ENCODE measurements around the gene MAGEB10.
"Not testable (repeated sequence)": the region's sequence is repeated elsewhere in the genome, so short reads cannot be mapped to it uniquely, and the experiment has no call there.

MAGEB10 gene, protein sequence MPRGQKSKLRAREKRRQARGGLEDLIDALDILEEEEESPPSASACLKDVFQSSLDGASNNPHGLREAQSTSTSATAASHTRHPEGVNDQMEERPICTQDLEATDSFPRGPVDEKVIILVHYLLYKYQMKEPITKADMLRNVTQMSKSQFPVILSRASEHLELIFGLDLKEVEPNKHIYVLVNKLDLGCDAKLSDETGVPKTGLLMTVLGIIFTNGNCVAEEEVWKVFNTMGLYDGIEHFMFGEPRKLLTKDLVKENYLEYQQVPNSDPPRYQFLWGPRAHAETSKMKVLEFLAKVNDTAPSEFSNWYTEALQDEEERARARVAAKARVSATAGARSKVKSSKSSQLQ

DNA sequence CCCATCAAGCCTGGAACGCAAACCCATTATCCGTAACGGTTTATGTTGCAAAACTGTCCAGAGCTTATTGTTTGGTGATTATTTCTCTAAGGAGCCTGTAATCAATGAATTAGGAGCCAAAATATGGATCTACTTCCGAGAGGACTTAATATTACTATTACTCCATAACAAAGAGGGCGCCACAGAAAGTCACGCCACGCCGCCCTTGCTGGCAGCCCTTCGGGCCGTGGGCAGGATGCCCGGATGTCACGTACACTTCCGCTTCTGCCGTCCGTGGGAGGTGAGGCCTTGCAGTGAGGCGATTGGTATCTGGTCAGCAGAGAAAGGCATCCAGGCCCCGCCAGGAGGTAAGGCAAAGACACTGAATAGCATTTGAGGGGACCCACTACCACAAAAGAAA lies at the start of gene MAGEB10:
TSS of gene MAGEB10 (plus strand) at position 301 of the 400 bp plus-strand sequence. CDS start 13,317 bp downstream, outside the sequence.
- no peak for DNase-seq (ENCODE audit: low read depth in 3 of 3, low spot score in 1 of 3)

DNA sequence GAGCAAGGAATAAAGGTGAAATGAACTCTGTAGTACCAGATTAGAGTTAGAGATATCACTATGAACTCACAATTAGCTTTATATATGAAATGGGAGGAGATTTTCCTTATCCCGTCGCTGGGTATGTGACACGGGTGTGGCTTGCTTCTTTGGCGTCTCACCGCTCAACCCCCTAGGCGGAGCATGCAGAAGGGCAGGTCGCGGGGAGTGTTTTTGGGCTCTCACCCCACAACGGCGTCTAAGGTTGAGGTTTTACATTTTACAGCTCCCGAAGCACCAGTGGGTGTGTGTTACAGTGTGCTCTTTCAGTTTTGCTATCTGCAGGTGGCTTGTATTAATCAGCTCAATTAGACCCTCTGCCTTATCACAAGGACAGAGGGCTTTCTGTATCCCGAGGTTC lies 42.1 kb upstream of the MAGEB10 start:
- no peak for DNase-seq (ENCODE audit: low read depth in 3 of 3, low spot score in 1 of 3)

DNA sequence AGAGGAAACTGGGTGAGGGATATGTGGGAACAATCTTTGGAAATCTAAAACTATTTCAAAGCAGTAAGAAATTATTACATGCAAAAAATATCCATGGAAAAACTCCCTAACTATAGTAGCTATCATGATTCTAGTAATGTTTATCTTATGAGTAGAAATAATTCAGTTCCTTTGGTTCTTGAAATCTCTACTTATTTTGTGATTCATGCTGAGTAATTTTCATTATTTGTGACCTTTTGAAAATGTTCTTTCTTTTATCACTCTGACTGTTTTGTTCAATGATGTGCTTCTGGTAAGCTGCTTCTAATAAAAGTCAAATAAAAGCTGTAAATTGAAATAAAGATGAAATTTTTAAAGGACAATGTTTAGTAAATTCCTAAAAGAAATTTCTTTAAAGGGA lies 40.4 kb upstream of the MAGEB10 start:
- DNase-seq (ENCODE audit: low read depth in 3 of 3, low spot score in 1 of 3) = no peak

DNA sequence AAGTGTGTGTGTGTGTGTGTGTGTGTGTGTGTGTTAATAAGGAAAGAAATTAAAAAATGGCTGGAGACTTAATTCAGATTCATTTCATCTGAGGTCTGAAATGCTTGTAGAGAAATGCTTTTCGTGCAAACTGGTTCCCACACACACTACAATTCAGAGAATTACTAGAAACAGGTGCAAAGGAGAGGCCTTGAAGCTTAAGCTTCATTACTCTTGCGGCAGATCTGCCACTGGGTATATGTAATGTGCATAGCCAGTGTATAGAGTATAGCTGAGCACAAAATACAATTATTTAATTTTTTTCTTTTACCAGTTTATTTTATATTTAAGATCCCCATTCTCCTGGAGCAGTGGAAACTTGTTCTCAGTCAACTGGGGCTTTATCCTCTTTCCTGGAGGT lies 31.8 kb upstream of the MAGEB10 start:
- no peak for DNase-seq (ENCODE audit: low read depth in 3 of 3, low spot score in 1 of 3)

DNA sequence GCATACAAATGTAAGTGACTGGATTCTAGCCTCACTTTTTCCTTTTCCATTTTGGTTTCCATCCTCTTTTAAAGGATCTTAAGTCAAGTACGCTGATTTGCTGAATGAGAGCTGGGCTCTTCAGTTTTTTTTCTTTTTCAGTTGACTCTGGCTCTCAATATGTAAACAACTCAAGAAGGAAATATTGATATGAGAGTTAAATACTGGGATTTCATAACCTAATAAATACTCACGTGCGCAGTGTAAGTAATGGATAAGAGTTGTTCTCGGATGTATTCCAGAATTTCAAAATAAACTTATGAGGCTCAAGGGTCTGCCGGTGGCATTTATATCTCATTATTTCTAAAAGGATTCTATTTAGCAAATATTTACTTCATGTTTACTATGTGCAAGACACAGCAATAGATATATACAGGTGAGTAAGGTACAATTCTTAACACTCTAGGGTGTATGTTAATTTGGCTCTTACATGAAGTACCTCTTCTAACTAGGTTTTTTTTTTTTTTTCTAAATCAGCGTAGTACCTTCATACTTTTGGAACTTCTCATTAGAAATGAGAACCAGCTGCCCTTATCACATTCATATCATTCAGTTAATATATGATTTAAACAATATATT lies 11.0 kb upstream of the MAGEB10 start:
- no peak for DNase-seq (ENCODE audit: low read depth in 3 of 3, low spot score in 1 of 3)

DNA sequence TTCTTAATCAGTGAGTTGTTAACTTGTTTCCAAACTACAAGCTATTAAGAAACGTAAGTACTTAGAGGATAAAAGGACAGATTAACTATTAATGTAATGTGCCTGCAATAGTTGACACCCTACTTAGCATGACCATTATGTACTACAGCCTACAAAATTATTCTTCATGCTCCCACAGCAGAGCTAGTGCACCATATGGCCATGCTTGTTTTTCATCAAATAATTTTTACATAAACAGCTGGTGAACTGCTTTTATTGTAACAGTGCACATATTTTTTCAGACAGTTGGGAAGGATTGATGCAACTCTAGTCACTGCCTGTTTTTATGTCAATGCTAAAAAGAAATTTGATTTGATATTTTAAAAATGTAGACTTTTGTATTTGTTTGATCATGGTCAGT lies 10.2 kb upstream of the MAGEB10 start:
- no peak for DNase-seq (ENCODE audit: low read depth in 3 of 3, low spot score in 1 of 3)

DNA sequence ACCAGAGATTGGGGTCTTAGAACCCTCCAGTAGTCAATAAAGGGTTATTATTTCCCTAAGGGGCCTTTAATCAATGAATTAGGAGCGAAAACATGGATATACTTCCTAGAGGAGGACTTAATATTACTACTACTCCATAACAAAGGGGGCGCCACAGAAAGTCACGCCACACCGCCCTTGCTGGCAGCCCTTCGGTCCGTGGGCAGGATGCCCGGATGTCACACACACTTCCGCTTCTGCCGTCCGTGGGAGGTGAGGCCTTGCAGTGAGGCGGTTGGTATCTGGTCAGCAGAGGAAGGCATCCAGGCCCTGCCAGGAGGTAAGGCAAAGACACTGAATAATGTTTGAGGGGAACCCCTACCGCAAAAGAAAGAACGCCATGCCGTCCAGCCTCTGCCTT lies 436 bp downstream of the MAGEB10 start:
- no peak for DNase-seq (ENCODE audit: low read depth in 3 of 3, low spot score in 1 of 3)

DNA sequence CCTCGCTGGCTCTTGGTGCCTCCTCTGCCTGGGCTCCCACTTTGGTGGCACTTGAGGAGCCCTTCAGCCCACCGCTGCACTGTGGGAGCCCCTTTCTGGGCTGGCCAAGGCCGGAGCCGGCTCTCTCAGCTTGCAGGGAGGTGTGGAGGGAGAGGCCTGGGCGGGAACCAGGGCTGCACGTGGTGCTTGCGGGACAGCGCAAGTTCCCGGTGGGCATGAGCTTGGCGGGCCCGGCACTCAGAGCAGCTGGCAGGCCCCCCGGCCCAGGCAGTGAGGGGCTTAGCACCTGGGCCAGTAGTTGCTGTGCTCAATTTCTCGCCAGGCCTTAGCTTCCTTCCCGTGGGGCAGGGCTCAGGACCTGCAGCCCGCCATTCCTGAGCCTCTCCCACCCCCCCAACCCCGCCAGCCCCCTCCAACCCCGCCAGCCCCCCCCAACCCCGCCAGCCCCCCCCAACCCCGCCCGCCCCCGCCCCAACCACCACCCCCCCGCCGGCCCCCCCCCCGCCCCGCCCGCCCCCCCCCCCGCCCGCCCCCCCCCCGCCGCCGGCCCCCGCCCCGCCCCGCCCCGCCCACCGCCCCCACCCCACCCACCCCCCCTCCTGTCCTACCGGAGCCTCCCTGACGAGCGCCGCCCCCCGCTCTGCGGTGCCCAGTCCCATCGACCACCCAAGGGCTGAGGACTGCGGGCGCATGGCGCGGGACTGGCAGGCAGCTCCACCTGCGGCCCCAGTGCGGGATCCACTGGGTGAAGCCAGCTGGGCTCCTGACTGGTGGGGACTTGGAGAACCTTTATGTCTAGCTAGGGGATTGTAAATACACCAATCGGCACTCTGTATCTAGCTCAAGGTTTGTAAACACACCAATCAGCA lies 1.4 kb downstream of the MAGEB10 start:
- not testable (repeated sequence) for DNase-seq (ENCODE audit: low read depth in 3 of 3, low spot score in 1 of 3)

DNA sequence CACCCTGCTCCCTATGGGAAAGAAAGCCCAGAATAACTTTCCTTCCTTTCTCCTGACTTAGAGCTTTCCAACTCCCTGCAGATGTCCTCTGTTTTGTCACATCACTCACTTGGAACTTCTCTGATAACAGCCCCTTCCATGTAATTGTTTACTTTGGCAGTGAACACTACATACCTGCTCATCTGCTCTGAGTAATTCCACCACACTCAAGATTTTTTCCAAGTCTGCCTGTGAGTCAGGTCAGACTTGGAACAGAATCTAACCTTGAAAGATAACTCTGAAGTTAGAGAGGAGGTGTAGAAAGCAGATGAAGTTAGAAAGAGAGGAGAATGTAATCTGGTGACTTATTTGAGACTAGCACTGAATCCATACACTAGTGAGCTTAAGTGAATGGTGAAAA lies 7.4 kb downstream of the MAGEB10 start:
- DNase-seq (ENCODE audit: low read depth in 3 of 3, low spot score in 1 of 3) = no peak

DNA sequence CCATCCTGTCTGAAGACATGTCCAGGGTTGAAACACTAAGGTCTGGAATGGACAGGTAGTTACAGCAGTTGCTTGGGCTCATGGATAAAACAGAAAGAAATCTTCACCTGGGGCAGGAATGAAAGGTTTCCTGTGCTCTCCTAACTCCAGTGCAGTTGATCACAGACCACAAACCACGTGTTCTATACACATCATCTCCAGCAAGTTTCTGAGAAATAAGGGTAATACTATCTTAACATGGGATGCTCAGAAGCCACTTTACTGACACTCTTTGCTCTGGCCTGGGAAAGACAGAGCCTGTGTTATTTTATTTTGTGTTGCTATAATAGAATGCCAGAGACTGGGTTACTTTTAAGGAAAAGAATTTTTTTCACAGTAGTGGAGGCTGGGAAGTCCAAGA lies 16.0 kb downstream of the MAGEB10 start:
- no peak for DNase-seq (ENCODE audit: low read depth in 3 of 3, low spot score in 1 of 3)

DNA sequence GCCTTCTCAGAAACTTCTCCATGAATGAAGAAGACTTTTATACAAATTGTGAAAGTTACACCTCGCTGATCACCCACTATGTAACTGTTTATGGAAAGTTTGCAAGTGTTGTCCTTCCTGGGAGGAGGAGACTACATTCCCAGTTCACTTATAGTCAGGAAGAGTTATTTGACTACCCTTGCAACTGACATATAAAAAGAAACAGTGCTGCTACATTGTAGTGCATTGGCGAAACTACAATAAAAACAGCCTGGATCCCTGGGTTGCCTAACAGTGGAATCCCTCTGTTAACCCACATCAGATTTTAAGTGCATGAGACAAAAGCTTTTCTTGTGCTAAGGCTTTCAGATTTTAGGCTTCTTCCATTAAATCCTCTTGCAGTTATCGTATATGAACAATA lies 30.4 kb downstream of the MAGEB10 start:
- DNase-seq (ENCODE audit: low read depth in 3 of 3, low spot score in 1 of 3) = no peak

DNA sequence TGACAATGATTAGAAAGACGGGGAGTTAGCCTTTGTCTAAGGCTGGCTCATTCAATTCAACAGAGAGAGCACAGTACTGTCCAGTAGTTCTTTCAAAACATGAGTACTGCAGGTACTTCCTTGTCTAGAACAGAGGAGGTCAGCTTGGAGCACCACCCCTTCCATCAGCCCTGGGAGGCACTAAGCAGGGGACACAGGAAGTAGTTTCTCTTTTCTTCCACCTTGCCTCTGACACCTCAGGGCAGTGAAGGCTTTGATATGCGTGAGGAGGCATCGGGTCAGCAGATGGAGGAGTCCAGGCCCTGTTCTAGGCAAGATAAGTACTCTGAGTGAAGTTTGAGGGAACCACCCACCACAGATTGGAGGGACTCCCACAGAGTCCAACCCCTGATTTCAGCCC lies 33.1 kb downstream of the MAGEB10 start:
- no peak for DNase-seq (ENCODE audit: low read depth in 3 of 3, low spot score in 1 of 3)

DNA sequence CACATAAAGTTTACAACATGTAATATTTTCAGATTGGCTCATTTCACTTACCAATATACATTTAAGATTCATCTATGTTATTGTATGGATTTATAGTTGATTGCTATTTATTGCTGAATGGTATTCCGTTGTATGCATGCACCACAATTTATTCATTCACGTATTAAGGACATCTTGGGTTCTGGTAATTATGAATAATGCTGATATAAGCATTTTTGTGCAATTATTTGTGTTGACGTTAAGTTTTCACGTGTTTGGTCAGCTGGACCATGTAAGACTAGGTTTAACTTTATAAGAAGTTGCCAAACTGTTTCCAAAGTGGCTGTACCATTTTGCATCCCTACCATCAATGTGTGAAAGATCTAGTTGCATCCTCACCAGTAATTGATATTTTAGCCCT lies 35.1 kb downstream of the MAGEB10 start:
- no peak for DNase-seq (ENCODE audit: low read depth in 3 of 3, low spot score in 1 of 3)

DNA sequence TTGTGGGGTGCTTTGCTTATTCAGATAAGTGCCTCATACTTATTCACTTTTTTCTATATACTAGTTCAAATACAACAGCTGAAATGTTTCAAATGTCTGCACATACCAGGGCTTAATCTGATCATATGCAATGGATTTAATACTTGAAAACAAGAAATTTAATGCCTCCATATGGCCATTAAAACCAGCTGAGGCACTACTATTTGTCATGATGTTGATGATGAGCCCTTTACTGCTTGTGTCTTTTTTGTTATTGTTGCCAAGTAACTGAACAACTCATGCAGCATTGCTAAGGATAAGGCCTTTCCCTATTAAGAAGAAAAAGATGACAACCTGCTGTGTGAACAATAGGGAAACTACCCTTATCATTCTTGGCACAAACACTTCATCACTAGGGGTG lies 52.5 kb downstream of the MAGEB10 start:
- DNase-seq (ENCODE audit: low read depth in 3 of 3, low spot score in 1 of 3) = no peak

DNA sequence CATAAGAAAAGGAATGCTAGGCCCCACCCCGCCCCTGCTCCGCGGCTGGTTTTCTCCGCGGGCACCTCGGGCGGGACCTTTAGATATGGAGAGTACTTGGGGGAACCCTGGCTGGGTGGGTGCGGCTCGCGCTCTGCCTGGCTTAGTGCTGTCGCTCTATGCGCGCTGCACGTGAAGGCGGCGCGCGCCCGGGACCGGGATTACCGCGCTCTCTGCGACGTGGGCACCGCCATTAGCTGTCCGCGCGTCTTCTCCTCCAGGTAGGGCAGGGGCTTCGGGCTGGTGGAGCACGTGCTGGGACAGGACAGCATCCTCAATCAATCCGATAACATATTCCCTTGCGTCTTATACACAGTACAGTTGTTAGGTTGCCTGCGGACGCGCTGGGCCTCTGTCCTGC lies 56.0 kb downstream of the MAGEB10 start:
- no peak for DNase-seq (ENCODE audit: low read depth in 3 of 3, low spot score in 1 of 3)
